ENCODE results near the gene CYP1B1. TPM values are rescaled to one million over a fixed set of nuclear protein-coding genes. Genes with fewer than 3 reads are reported as not detected.

The CYP1B1 gene
- total and polyA plus RNA-seq, 4 donors, result 9.8 to 47.7 (median 31.3) TPM

- ATAC-seq (ENCODE audit: insufficient read depth, low FRiP score) (no peak), DNase-seq (no peak)
- H3K9ac ChIP-seq (ENCODE audit: insufficient read depth in 1 of 2, low read length in 2 of 2), result no peak overlapping the region
- H3K4me3 ChIP-seq, result no peak overlapping the region
- 79 to 94% methylated on average over 1 of the region's 1 CpG for WGBS, 2 donors
- H3K27me3 ChIP-seq (ENCODE audit: control insufficient read depth in 3 of 3, insufficient read depth in 3 of 3, low read length in 2 of 3), result no peaks in the 10 kb centered on the region
- H3K4me1 ChIP-seq (ENCODE audit: control insufficient read depth in 5 of 5, insufficient read depth in 5 of 5, low read length in 5 of 5), result no peaks in the 10 kb centered on the region
- H3K36me3 ChIP-seq (ENCODE audit: control insufficient read depth in 4 of 4, insufficient read depth in 4 of 4, low read length in 4 of 4), result no peaks in the 10 kb centered on the region
- no peaks in the 10 kb centered on the region for H3K9me3 ChIP-seq (ENCODE audit: control insufficient read depth in 4 of 4, insufficient read depth in 3 of 4, low read length in 3 of 4)
- H3K27ac ChIP-seq (ENCODE audit: low read depth in 1 of 2, low read length in 1 of 2), result no peak overlapping the region
- TF ChIP-seq, protein P1, sequence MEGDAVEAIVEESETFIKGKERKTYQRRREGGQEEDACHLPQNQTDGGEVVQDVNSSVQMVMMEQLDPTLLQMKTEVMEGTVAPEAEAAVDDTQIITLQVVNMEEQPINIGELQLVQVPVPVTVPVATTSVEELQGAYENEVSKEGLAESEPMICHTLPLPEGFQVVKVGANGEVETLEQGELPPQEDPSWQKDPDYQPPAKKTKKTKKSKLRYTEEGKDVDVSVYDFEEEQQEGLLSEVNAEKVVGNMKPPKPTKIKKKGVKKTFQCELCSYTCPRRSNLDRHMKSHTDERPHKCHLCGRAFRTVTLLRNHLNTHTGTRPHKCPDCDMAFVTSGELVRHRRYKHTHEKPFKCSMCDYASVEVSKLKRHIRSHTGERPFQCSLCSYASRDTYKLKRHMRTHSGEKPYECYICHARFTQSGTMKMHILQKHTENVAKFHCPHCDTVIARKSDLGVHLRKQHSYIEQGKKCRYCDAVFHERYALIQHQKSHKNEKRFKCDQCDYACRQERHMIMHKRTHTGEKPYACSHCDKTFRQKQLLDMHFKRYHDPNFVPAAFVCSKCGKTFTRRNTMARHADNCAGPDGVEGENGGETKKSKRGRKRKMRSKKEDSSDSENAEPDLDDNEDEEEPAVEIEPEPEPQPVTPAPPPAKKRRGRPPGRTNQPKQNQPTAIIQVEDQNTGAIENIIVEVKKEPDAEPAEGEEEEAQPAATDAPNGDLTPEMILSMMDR (IDR thresholded peaks at IDR 0.05; ENCODE audit: control extremely low read depth, extremely low read depth), result no peak
These were observed 45.2 kb downstream of the CYP1B1 start for GRCh38 chr2:38030635-38031355.

DNA sequence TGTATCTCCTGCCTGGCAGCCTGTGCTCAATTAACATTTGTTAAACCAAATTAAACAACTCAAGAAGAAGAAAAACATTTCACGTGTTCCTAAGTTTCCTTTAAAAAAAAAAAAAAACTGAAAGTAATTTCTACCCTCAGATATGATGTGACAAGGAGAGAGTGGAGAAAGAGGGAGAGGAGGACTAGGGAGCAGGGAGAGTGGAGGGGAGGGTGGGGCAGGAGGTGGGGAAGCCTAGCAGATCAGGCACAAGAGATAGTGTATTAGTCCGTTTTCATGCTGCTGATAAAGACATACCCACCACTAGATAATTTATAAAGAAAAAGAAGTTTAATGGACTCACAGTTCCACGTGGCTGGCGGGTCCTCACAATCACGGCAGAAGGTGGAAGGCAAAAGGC, 46.4 kb downstream of the CYP1B1 start:
- Histone ChIP-seq H3K4me3 (no peak overlapping the region), H3K36me3 (ENCODE audit: control insufficient read depth in 4 of 4, insufficient read depth in 4 of 4, low read length in 4 of 4) (no peaks in the 10 kb centered on the region), H3K27me3 (ENCODE audit: control insufficient read depth in 3 of 3, insufficient read depth in 3 of 3, low read length in 2 of 3) (no peaks in the 10 kb centered on the region), H3K27ac (ENCODE audit: low read depth in 1 of 2, low read length in 1 of 2) (no peak overlapping the region), H3K9ac (ENCODE audit: insufficient read depth in 1 of 2, low read length in 2 of 2) (no peak overlapping the region), H3K9me3 (ENCODE audit: control insufficient read depth in 4 of 4, insufficient read depth in 3 of 4, low read length in 3 of 4) (no peaks in the 10 kb centered on the region), H3K4me1 (ENCODE audit: control insufficient read depth in 5 of 5, insufficient read depth in 5 of 5, low read length in 5 of 5) (no peaks in the 10 kb centered on the region)
- DNase-seq (no peak), ATAC-seq (ENCODE audit: insufficient read depth, low FRiP score) (no peak)
- TF ChIP-seq, protein P1 (IDR thresholded peaks at IDR 0.05; ENCODE audit: control extremely low read depth, extremely low read depth), result no peak
- WGBS, 2 donors, result 72 to 78% methylated on average over 5 of the region's 5 CpGs

GRCh38 chr2:38028829-38029228, 47.1 kb downstream of the CYP1B1 start:
- Histone ChIP-seq H3K36me3 (ENCODE audit: control insufficient read depth in 4 of 4, insufficient read depth in 4 of 4, low read length in 4 of 4) (no peaks in the 10 kb centered on the region), H3K27me3 (ENCODE audit: control insufficient read depth in 3 of 3, insufficient read depth in 3 of 3, low read length in 2 of 3) (no peaks in the 10 kb centered on the region), H3K9me3 (ENCODE audit: control insufficient read depth in 4 of 4, insufficient read depth in 3 of 4, low read length in 3 of 4) (no peaks in the 10 kb centered on the region), H3K4me1 (ENCODE audit: control insufficient read depth in 5 of 5, insufficient read depth in 5 of 5, low read length in 5 of 5) (no peaks in the 10 kb centered on the region), H3K4me3 (no peak overlapping the region), H3K27ac (ENCODE audit: low read depth in 1 of 2, low read length in 1 of 2) (no peak overlapping the region), H3K9ac (ENCODE audit: insufficient read depth in 1 of 2, low read length in 2 of 2) (no peak overlapping the region)
- 87 to 93% methylated on average over 4 of the region's 4 CpGs for WGBS, 2 donors
- DNase-seq, result no peak
- TF ChIP-seq, protein P1 (IDR thresholded peaks at IDR 0.05; ENCODE audit: control extremely low read depth, extremely low read depth), result no peak
- no peak for ATAC-seq (ENCODE audit: insufficient read depth, low FRiP score)

- WGBS, 2 donors, result 78 to 86% methylated on average over 2 of the region's 2 CpGs
- DNase-seq (no peak), ATAC-seq (ENCODE audit: insufficient read depth, low FRiP score) (no peak)
- Histone ChIP-seq H3K27ac (ENCODE audit: low read depth in 1 of 2, low read length in 1 of 2) (no peak overlapping the region), H3K36me3 (ENCODE audit: control insufficient read depth in 4 of 4, insufficient read depth in 4 of 4, low read length in 4 of 4) (no peaks in the 10 kb centered on the region), H3K4me3 (no peak overlapping the region), H3K9me3 (ENCODE audit: control insufficient read depth in 4 of 4, insufficient read depth in 3 of 4, low read length in 3 of 4) (no peaks in the 10 kb centered on the region), H3K27me3 (ENCODE audit: control insufficient read depth in 3 of 3, insufficient read depth in 3 of 3, low read length in 2 of 3) (no peaks in the 10 kb centered on the region), H3K9ac (ENCODE audit: insufficient read depth in 1 of 2, low read length in 2 of 2) (no peak overlapping the region), H3K4me1 (ENCODE audit: control insufficient read depth in 5 of 5, insufficient read depth in 5 of 5, low read length in 5 of 5) (no peaks in the 10 kb centered on the region)
- TF ChIP-seq, protein P1 (IDR thresholded peaks at IDR 0.05; ENCODE audit: control extremely low read depth, extremely low read depth), result no peak
These were observed 49.1 kb downstream of the CYP1B1 start for GRCh38 chr2:38026846-38027245.
